Neural cell (in vitro differentiated cells): Measurements from ENCODE around the gene SVOPL. TPM values are rescaled to one million over a fixed set of nuclear protein-coding genes. Genes with fewer than 3 reads are reported as not detected.

Experiments used
- polyA plus RNA-seq: library from polyadenylated mRNA; depleted of rRNA; stranded (reverse); fragments of >200 nt; gene quantifications from 2 replicates; pipeline ENCODE4 v1.2.3, GENCODE V29; 2014
- small RNA-seq, 3 experiments: library from RNA; depleted of rRNA; stranded (forward); fragments of <200 nt; gene quantifications; one replicate each; pipeline ENCODE3, GENCODE V24; 2012

Gene SVOPL
- polyA plus RNA-seq, 1 donor from 2014 or later: 0.93 TPM

Small RNA genes lying within 50 kb of the gene (small RNA-seq; reads per million reads assigned to genes)
- gene RF00561: 0 to 0.08 (median 0.03) reads per million in 3 experiments

Other genes with a start within 250 kb of the SVOPL start
- 47.1 and 48.6 TPM in 2 replicates for gene TRIM24, start 241.1 kb downstream of the SVOPL start, polyA plus RNA-seq
- gene TMEM213, start 96.6 kb upstream of the SVOPL start, polyA plus RNA-seq: not detected in 2 replicates
- gene ATP6V0A4, start 96.8 kb upstream of the SVOPL start, polyA plus RNA-seq: 0.48 and 0.81 TPM in 2 replicates